HG03439 (cell line): ENCODE results near the gene XRN1.
"Not testable (repeated sequence)": the region's sequence is repeated elsewhere in the genome, so short reads cannot be mapped to it uniquely, and the experiment has no call there.

Experiments used
- ATAC-seq: cut with Tn5 transposase; IDR thresholded peaks from one replicate; pipeline ENCODE4 v1.9.1; 2021; ENCODE audit warnings: mild to moderate bottlenecking, moderate library complexity; ENCODE audit not compliant: unreplicated experiment

Gene XRN1

GRCh38 chr3:142447852-142448823, at the start of gene XRN1:
TSS of gene XRN1 (minus strand) at chr3:142448037. CDS start at chr3:142447944, 93 bp downstream.
- ATAC-seq, result peak; percentile 84

- ATAC-seq, result no peak
Measured at GRCh38 chr3:142495103-142495502, 47.3 kb upstream of the XRN1 start.

GRCh38 chr3:142492184-142492583, 44.3 kb upstream of the XRN1 start:
- no peak for ATAC-seq

- ATAC-seq, result no peak
Measured at GRCh38 chr3:142489572-142490323, 41.9 kb upstream of the XRN1 start.

GRCh38 chr3:142484912-142485435, 37.1 kb upstream of the XRN1 start:
- ATAC-seq, result no peak

- ATAC-seq, result no peak
Measured at GRCh38 chr3:142481196-142481595, 33.4 kb upstream of the XRN1 start.

GRCh38 chr3:142470826-142471225, 23.0 kb upstream of the XRN1 start:
- no peak for ATAC-seq

- ATAC-seq, result no peak
Measured at GRCh38 chr3:142468456-142468855, 20.6 kb upstream of the XRN1 start.

- ATAC-seq, result no peak
Measured at GRCh38 chr3:142467768-142468167, 19.9 kb upstream of the XRN1 start.

GRCh38 chr3:142460689-142461088, 12.9 kb upstream of the XRN1 start:
- ATAC-seq, result no peak

- no peak for ATAC-seq
Measured at GRCh38 chr3:142459929-142460328, 12.1 kb upstream of the XRN1 start.

- no peak for ATAC-seq
Measured at GRCh38 chr3:142459096-142459495, 11.3 kb upstream of the XRN1 start.

- ATAC-seq, result no peak
Measured at GRCh38 chr3:142450881-142451280, 3.0 kb upstream of the XRN1 start.

GRCh38 chr3:142450189-142450588, 2.4 kb upstream of the XRN1 start:
- ATAC-seq, result no peak

GRCh38 chr3:142447301-142447851, 461 bp downstream of the XRN1 start:
- peak; percentile 29 for ATAC-seq

GRCh38 chr3:142445816-142446254, 2.0 kb downstream of the XRN1 start:
- ATAC-seq, result peak; percentile 59

GRCh38 chr3:142444343-142444742, 3.5 kb downstream of the XRN1 start:
- no peak for ATAC-seq

- ATAC-seq, result not testable (repeated sequence)
Measured at GRCh38 chr3:142443060-142443459, 4.8 kb downstream of the XRN1 start.

GRCh38 chr3:142439499-142440220, 8.2 kb downstream of the XRN1 start:
- ATAC-seq, result not testable (repeated sequence)

- not testable (repeated sequence) for ATAC-seq
Measured at GRCh38 chr3:142438096-142438495, 9.7 kb downstream of the XRN1 start.
